Urinary bladder (tissue), 4 donors: ENCODE measurements around the gene LRRC74A. TPM values are rescaled to one million over a fixed set of nuclear protein-coding genes. Genes with fewer than 3 reads are reported as not detected.

ENCODE experiments used
- DNase-seq: peaks from one replicate; pipeline ENCODE4 v3.0.0-alpha.2; 2015; ENCODE audit errors: extremely low spot score
- H3K27ac ChIP-seq: one replicate; pipeline ENCODE4 v1.5.1; 2013; ENCODE audit warnings: low read depth, mild to moderate bottlenecking, moderate library complexity
- H3K36me3 ChIP-seq: one replicate; pipeline ENCODE4 v1.6.1; 2013; ENCODE audit warnings: mild to moderate bottlenecking, moderate library complexity; ENCODE audit not compliant: insufficient read depth
- H3K4me1 ChIP-seq: one replicate; pipeline ENCODE4 v1.6.1; 2013; ENCODE audit warnings: mild to moderate bottlenecking, moderate library complexity; ENCODE audit not compliant: insufficient read depth
- H3K4me3 ChIP-seq: one replicate; pipeline ENCODE4 v1.5.1; 2013; ENCODE audit warnings: low read depth, low read length
- WGBS: extraction: QIAGEN DNeasy Blood & Tissue Kit; methylation state at CpG from one replicate; pipeline ENCODE4 v1.1.7; 2013; 5-methylcytosine and 5-hydroxymethylcytosine counted together
- polyA plus RNA-seq: library from polyadenylated mRNA; stranded (reverse); fragments of 200-250 nt; gene quantifications from one replicate; pipeline ENCODE4 v1.2.3, GENCODE V29; 2013
- total RNA-seq: library from RNA; depleted of rRNA; stranded (reverse); fragments of >200 nt; gene quantifications from one replicate; pipeline ENCODE4 v1.2.3, GENCODE V29; 2014
- donor health status: healthy with polysubstance abuse.
- donor health status: healthy.

LRRC74A gene
- total and polyA plus RNA-seq, 2 donors, result not detected

DNA sequence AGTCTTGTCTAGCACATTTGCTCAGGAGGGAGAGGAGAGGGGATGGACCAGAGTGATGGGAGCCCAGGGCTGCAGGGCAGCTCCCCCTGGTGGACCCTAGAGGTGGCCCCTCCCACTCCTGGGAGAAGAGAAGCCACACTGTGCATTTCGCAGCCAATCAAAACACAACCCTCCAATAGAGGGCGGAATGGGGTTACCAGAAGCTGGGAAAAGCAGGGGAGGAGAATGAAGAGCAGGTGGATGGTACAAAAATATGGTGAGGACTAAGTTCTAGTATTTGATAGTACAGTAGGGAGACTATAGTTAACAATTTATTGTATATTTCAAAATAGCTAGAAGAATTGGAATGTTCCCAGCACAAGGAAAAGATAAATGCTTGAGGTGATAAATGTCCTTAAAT lies 41.3 kb upstream of the LRRC74A start:
- Histone ChIP-seq H3K4me3 (no peak overlapping the region), H3K36me3 (no peaks in the 10 kb centered on the region), H3K4me1 (no peaks in the 10 kb centered on the region), H3K27ac (no peak overlapping the region)
- WGBS, result 31% methylated on average over 2 of the region's 2 CpGs
- peak; percentile 29 for DNase-seq

DNA sequence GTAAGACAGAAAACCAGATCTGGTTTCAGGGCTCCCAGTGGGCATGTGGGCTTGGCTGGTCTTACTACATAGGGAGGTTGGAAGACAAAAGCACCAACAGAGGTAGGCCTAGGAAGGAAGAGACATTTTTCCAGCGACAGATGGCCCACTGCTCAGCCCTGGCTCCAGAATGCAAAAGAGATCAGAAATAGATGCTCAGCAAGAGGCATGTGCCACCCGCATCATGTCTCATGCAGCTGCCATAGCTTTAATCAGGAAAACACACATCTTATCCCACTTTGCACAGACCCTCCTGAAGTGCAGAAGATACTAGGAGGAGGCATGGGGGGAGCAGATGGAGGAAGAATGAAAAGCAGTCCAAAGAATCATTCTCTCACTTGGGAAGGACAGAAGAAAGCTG lies 39.6 kb upstream of the LRRC74A start:
- DNase-seq, result no peak
- Histone ChIP-seq H3K36me3 (no peaks in the 10 kb centered on the region), H3K27ac (no peak overlapping the region), H3K4me3 (no peak overlapping the region), H3K4me1 (no peaks in the 10 kb centered on the region)
- 96% methylated on average over 2 of the region's 2 CpGs for WGBS

DNA sequence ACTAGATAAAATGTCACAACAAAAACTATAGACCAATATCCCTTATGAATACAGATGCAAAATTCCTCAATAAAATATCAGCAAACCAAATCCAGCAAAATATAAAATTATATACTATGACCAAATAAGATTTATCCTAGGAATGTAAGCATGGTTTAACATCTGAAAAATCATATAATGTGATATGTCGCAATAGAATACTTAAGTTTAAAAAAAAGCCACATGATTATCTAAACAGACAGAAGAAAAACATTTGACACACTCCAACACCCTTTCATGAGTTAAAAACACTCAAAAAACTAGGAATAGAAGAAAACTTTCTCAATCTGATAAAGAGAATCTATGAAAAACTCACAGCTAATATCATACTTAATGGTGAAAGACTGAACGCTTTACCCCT lies 33.8 kb upstream of the LRRC74A start:
- WGBS, result 96% methylated on average over 2 of the region's 2 CpGs
- Histone ChIP-seq H3K4me3 (no peak overlapping the region), H3K4me1 (no peaks in the 10 kb centered on the region), H3K36me3 (peaks cover 2% of the 10 kb centered on the region), H3K27ac (no peak overlapping the region)
- DNase-seq, result no peak

DNA sequence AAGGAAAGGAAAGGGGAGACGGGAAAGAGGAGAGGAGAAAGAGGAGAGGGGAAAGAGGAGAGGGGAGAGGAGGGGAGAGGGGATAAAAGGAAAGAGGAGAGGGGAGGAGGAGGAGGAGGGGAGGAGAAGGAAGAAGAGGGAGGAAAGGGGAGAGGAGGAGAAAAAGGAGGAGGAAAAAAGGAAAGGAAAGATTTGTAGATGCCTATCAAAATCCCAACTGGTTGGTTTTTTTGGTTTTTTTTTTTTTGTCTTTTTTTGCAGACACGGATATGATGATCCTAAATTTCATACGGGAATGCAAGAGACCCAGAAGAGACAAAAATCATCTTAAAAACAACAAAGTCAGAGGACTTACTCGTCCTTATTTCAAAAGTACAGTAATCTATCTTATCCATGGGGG lies 32.9 kb upstream of the LRRC74A start:
- Histone ChIP-seq H3K27ac (no peak overlapping the region), H3K4me3 (no peak overlapping the region), H3K4me1 (no peaks in the 10 kb centered on the region), H3K36me3 (peaks cover 2% of the 10 kb centered on the region)
- 91% methylated on average over 4 of the region's 4 CpGs for WGBS
- DNase-seq, result no peak

DNA sequence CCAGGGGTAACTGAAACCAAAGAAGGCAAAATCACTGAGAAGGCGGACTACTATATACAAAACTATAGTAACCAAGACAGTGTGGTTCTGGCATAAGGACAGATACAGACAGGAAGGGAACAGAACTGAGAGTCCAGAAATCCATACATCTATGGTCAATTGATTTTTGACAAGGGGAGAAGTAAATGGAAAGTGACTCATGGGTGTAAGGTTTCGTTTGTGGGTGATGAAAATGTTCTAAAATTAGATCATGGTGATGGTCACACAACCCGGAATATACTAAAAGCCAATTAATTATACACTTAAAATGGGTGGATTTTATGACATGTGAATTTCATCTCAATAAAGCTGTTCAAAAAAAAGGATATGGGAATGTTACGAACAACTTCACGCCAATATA lies 32.3 kb upstream of the LRRC74A start:
- Histone ChIP-seq H3K4me3 (no peak overlapping the region), H3K27ac (no peak overlapping the region), H3K36me3 (peaks cover 2% of the 10 kb centered on the region), H3K4me1 (no peaks in the 10 kb centered on the region)
- DNase-seq, result no peak
- 81% methylated on average over 5 of the region's 5 CpGs for WGBS

DNA sequence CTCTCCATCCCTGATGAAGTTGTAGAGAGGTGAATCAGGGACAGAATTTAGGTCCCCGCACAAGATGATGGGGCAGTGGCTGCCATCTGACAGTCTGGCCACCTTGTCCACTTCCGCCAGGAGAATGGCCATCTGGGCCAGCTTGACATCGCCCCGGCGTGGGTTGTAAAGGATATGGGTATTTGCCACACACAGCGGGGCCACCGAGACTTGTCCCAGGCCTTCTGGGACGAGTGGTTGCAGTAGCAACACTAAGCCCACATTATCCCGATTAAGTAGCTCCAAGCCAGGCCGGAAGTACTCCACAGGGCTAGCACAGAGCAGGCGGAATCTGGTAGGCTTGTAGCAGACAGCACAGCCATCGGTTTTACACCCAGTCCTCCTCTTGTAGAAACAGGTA lies 19.8 kb upstream of the LRRC74A start:
- WGBS, result 93% methylated on average over 12 of the region's 12 CpGs
- H3K4me3 ChIP-seq, result no peak overlapping the region
- DNase-seq, result no peak
- H3K36me3 ChIP-seq, result peaks cover 6% of the 10 kb centered on the region
- no peaks in the 10 kb centered on the region for H3K4me1 ChIP-seq
- no peak overlapping the region for H3K27ac ChIP-seq

DNA sequence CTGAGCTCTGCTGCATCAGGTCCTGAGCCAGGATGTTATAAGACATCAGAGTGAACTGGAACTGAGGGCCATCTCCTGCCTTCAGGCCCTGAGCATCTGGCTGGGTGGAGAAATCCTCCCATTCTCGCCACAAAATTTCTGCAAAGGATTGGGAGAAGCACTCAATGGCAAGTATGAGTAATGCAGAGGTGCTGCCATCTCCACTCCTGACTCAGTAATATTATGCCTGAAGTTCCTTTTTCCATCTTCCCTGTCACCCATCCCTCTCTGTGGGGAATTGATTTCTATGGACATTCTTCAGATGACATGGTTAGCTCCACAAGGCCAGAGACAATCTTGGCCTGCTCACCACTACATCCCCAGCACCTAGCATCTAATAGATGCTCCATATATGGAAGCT lies 18.2 kb upstream of the LRRC74A start:
- Histone ChIP-seq H3K4me1 (no peaks in the 10 kb centered on the region), H3K36me3 (peaks cover 2% of the 10 kb centered on the region), H3K4me3 (no peak overlapping the region), H3K27ac (no peak overlapping the region)
- WGBS, result 82% methylated on average over 1 of the region's 1 CpG
- DNase-seq, result no peak

DNA sequence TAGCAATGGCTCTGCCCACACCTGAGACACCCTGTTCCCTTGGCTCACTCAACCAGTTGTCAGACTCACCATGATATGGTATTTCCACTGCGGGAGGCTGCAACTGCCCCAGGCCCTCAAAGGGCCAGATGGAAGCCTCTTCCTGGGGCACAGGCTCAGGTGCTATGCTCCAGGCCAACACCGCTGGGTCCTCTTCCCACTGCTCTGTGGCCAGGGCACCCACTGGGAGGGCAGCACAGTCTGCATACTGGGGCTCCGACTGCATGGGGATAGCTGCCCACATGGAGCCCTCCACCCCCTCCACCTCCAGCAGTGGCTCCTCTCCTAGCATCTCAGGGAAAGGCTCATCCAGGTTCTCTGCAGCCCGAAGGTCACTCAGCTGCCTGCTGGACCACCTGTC lies 17.2 kb upstream of the LRRC74A start:
- WGBS, result 99% methylated on average over 4 of the region's 4 CpGs
- Histone ChIP-seq H3K4me3 (no peak overlapping the region), H3K36me3 (peaks cover 1% of the 10 kb centered on the region), H3K27ac (no peak overlapping the region), H3K4me1 (no peaks in the 10 kb centered on the region)
- DNase-seq, result no peak

DNA sequence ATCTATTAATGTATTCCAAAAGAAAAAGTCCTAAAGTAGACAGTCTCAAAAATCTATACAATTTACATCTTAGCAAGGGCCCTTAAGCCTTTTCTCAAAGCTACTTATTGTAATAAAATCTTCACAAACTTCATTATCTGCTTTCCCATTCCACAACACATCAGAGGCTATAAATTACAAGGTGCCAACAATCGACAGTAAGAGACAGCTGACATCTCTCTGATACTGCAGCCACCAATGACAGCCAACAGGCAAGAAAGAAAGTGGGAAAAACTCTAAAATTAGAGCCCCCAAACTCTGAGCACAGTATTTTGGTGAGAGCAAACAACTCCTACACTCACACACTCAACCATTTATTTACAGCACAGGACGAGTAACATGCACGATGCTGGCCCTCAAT lies 15.7 kb upstream of the LRRC74A start:
- H3K4me3 ChIP-seq, result no peak overlapping the region
- DNase-seq, result no peak

DNA sequence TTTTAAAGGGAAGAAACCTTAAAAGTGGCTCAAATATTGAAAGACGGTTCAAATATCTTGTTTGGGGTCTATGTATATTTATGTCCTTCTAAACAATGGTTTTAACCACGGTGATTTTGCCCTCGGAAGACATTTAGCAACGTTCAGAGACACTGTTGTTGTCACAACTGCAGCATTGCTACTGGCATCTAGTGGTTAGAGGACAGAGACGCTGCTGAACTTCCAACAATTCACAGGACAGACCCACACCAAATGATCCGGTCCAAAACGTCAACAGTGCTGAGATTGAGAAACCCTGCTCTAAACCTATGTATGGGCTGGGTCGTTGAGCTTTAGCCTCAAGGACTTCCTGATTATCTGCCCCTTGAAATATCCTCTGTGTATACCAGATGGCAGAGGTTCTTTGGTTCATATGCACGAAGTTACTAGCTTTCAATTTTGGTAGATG lies 15.2 kb upstream of the LRRC74A start:
- H3K36me3 ChIP-seq, result peaks cover 1% of the 10 kb centered on the region
- WGBS, result 5% methylated on average over 9 of the region's 9 CpGs
- no peak overlapping the region for H3K27ac ChIP-seq
- DNase-seq, result no peak
- H3K4me1 ChIP-seq, result no peaks in the 10 kb centered on the region
- no peak overlapping the region for H3K4me3 ChIP-seq

More for the DNA sequence above, 15.7 kb upstream of the LRRC74A start:
- 31% methylated on average over 3 of the region's 3 CpGs for WGBS
- Histone ChIP-seq H3K4me1 (no peaks in the 10 kb centered on the region), H3K27ac (no peak overlapping the region), H3K36me3 (peaks cover 1% of the 10 kb centered on the region)

DNA sequence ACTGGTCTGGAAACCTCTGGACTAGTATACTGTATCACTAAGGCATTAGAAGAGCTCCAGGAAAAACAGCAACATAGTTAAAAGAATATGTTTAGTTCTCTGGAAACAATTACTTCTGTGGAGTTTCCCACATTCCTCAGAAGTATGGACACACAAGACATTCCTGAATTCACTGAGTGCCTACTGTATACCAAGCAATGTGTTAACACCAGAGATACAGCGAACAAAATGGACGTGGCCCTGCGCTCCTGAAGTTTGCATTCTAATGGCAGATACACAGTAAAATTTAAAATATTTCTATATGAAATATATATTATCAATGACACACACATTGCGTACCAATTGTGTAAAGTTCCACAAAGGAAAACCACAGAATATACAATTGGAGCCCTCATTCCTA lies 14.6 kb upstream of the LRRC74A start:
- H3K4me3 ChIP-seq, result peak overlapping the region; percentile 66
- no peaks in the 10 kb centered on the region for H3K4me1 ChIP-seq
- H3K36me3 ChIP-seq, result no peaks in the 10 kb centered on the region
- WGBS, result 73% methylated on average over 4 of the region's 4 CpGs
- no peak for DNase-seq
- no peak overlapping the region for H3K27ac ChIP-seq

DNA sequence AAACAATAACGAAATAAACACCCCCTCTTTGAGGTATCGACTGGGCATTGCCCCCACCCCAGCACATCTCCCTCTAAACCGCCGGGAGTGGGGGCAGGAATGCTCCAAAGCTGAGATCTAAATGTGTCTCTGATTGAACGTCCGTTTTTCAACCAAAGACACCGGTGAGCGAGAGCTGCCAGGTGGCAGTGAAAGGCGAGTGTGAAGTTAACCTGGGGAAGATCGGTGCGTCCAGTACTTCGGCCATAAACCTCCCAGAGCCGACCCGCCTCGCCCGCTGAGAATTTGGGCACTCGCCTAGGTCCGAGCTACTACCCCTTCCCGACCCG lies 14.2 kb upstream of the LRRC74A start:
- under 1% methylated on average over 20 of the region's 20 CpGs for WGBS
- Histone ChIP-seq H3K4me1 (no peaks in the 10 kb centered on the region), H3K36me3 (no peaks in the 10 kb centered on the region), H3K27ac (peak overlapping the region; percentile 40), H3K4me3 (peak overlapping the region; percentile 66)
- no peak for DNase-seq

DNA sequence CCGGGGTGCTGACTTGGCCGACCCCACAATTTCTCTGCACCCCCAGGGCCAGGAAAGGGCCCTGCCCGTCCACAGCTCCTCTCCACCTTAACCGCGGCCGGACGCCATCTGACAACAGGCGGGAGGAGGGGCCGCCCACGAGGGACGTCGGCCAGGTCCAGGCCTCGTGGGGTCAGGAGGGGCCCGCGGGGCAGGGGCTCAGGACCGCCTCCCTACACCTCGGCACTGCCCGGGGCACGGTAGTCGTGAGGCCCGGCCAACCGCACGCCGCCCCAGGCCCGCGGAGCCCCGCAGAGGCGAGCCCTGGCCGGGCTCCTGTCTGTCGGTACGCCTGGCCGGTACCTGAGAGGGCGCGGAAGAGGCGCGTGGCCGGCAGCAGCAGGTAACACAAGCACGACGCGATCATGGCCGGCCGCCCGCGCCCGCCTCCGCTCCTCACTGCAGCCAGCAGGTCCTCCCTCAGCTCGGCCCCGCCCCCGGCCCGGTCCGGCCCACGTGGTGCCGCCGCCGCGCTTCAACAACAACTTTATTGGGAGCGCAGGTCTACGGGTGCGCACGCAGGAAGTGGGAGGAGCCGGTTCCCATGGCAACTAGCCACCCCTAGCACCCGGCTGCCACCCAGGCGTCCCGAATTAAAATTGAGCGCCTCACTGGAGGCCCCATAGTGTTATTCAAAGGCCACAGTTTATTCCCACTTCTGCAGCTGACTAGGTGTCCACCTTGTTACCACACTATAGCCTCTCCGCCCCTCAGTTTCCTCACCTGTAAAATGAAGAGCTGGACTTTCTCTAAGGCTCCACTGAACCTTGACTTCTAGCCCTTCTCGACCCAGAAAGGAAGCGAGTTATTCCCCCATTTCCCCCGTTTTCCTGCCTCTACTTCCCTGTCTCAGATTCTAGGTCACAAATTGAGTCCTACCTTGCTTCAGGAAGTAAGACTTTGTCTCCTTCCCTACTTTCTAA lies 13.5 kb upstream of the LRRC74A start, which contains the start of gene ANGEL1:
Gene ANGEL1 (minus strand): TSS at position 461 of the 962 bp plus-strand sequence. CDS start 55 bp downstream, at position 406.
- 4% methylated on average over 69 of the region's 69 CpGs for WGBS
- Histone ChIP-seq H3K36me3 (no peaks in the 10 kb centered on the region), H3K4me1 (no peaks in the 10 kb centered on the region), H3K4me3 (peak within 1 kb of the TSS; percentile 66), H3K27ac (peak within 1 kb of the TSS; percentile 40)
- DNase-seq, result peak; percentile 83
